ENCODE results near the gene CRLF2.
"Not testable (repeated sequence)": the region's sequence is repeated elsewhere in the genome, so short reads cannot be mapped to it uniquely, and the experiment has no call there.

The CRLF2 gene

GRCh38 chrX:1165535-1166196 lies 46.8 kb downstream of the CRLF2 start:
- DNase-seq = peak; percentile 90

- DNase-seq = peak; percentile 84
Observed at GRCh38 chrX:1164322-1165288, 47.8 kb downstream of the CRLF2 start.

- DNase-seq = no peak
Observed at GRCh38 chrX:1163231-1163630, 49.2 kb downstream of the CRLF2 start.

- no peak for DNase-seq
Observed at GRCh38 chrX:1162119-1162916, 50.1 kb downstream of the CRLF2 start.

GRCh38 chrX:1159548-1159947 lies 52.9 kb downstream of the CRLF2 start:
- no peak for DNase-seq

- not testable (repeated sequence) for DNase-seq
Observed at GRCh38 chrX:1156681-1157455, 55.6 kb downstream of the CRLF2 start.

- DNase-seq = no peak
Observed at GRCh38 chrX:1153940-1154339, 58.5 kb downstream of the CRLF2 start.

GRCh38 chrX:1152090-1152489 lies 60.4 kb downstream of the CRLF2 start:
- no peak for DNase-seq

GRCh38 chrX:1151378-1152077 lies 60.9 kb downstream of the CRLF2 start:
- no peak for DNase-seq

GRCh38 chrX:1150569-1151347 lies 61.7 kb downstream of the CRLF2 start:
- no peak for DNase-seq

GRCh38 chrX:1147611-1148515 lies 64.6 kb downstream of the CRLF2 start:
- DNase-seq = no peak

GRCh38 chrX:1144293-1144692 lies 68.2 kb downstream of the CRLF2 start:
- DNase-seq = no peak

Measured in hematopoietic multipotent progenitor cell treated with erythropoietin and hydrocortisone succinate and interleukin-3 and kit ligand, for 4 days (in vitro differentiated cells).